ENCODE results near the gene MTO1.
"Not testable (repeated sequence)": the region's sequence is repeated elsewhere in the genome, so short reads cannot be mapped to it uniquely, and the experiment has no call there.

MTO1 gene, protein sequence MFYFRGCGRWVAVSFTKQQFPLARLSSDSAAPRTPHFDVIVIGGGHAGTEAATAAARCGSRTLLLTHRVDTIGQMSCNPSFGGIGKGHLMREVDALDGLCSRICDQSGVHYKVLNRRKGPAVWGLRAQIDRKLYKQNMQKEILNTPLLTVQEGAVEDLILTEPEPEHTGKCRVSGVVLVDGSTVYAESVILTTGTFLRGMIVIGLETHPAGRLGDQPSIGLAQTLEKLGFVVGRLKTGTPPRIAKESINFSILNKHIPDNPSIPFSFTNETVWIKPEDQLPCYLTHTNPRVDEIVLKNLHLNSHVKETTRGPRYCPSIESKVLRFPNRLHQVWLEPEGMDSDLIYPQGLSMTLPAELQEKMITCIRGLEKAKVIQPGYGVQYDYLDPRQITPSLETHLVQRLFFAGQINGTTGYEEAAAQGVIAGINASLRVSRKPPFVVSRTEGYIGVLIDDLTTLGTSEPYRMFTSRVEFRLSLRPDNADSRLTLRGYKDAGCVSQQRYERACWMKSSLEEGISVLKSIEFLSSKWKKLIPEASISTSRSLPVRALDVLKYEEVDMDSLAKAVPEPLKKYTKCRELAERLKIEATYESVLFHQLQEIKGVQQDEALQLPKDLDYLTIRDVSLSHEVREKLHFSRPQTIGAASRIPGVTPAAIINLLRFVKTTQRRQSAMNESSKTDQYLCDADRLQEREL
- 64.1 to 109 (median 68.3) reads per million in 3 experiments for total RNA-seq

DNA sequence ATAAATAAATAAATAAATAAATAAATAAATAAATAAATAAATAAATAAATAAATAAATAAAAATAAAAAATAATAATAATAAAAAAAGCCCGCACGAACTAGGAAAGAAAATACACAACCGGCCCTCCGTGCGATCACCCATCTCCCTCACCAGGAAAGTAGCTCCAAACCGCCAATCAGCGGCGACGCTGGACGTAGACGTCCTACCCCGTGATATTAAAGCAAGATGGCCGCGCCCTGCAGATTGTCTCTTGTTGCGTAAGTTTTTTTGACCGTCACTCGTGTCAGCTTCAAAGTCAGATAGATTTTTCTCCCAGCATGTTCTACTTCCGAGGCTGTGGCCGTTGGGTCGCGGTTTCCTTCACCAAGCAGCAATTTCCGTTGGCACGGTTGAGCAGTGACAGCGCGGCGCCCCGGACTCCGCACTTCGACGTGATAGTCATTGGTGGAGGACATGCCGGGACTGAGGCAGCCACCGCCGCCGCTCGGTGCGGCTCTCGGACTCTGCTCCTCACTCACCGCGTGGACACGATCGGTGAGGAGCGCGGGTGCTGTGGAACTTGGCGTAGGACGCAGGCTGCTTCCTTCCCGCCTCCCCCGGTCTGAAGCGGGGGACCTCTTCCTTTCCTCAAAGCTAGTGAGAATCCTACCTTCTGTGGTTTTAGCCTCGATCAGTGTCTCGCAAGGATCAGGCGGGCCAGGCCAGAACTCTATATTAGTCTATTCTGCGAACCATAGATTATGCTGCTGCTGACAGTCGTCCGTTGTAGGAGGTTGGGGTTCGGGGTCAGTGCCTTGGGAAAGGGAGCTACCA is at the start of gene MTO1:
TSS of gene MTO1 (plus strand) at position 201 of the 814 bp plus-strand sequence. CDS start at position 319, 118 bp downstream.
- DNase-seq = peak; percentile 87

DNA sequence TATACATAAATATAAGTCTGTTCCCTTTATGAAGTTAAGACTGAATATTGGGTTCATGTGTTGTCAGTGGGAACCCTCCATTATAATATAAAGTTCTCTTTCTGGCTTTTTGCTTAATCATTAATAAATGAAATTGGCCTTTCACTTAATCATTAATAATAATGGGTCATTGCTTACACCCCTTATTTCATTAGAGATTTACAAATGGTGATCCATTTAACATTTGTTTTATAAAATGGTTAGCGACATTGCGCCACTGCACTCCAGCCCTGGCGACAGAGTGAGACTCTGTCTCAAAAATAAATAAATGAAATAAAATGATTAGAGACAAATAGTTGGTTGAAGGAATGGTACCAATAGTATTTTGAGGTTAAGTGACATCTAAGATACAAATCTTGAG is 48.4 kb upstream of the MTO1 start:
- no peak for DNase-seq

DNA sequence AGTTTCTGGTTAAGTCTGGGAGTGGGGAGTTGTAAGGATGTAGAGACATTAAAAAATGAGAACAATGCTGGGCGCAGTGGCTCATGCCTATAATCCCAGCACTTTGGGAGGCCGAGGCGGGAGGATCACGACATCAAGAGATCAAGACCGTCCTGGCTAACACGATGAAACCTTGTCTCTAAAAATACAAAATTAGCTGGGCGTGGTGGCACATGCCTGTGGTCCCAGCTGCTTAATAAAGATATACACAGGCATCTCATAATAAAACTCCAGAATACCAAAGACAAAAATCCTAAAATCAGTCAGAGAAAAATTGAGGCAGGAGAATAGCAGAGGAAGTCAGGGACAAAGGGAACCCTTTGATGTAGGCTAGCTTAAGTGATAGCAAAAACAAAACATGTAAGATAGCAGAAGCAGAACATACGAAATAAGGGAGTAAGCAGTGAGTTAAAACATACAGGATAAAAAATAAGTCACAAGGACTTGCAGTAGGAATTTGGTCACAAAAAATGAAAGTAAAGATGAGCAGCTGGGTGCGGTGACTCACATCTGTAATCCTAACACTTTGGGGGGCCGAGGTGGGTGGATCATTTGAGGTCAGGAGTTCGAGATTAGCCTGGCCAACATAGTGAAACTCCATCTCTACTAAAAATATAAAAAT is 43.3 kb upstream of the MTO1 start:
- no peak for DNase-seq

DNA sequence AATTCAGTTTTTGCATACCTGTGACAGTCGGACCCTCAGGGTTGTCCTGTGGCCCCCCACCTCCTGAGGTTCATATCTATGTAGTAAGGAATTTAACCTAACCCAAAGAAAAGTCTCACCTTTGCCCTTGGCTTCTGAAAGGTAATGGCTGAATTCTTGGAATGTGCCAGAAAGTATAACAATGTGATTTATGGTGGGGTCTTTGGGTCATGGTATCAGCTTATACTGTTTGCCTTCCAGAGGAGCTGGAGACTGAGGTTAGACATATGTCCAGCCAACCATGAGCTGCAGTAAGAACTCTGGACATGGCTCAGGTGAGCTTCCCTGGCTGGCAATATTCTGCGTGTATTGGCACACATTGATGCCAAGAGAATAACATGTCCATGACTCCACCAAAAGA is 40.0 kb upstream of the MTO1 start:
- DNase-seq = no peak

DNA sequence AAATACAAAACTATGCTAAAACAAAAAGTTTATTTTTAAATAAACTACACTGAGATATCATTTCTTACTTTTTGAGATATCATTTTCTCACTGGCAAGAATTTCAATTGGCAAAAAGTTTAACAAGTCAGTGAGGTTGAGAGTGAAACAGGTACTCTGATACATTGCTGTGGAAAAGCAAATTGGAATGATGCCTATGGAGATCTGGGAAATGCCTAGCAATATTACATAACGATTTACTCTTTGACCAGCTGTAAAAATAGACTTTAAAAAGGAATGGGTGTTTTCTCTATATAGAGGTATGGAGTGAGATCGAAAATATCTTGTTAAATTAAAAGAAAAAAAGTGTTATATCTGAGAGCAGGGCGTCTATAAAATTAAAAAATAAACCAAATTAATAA is 26.3 kb upstream of the MTO1 start:
- DNase-seq = no peak

DNA sequence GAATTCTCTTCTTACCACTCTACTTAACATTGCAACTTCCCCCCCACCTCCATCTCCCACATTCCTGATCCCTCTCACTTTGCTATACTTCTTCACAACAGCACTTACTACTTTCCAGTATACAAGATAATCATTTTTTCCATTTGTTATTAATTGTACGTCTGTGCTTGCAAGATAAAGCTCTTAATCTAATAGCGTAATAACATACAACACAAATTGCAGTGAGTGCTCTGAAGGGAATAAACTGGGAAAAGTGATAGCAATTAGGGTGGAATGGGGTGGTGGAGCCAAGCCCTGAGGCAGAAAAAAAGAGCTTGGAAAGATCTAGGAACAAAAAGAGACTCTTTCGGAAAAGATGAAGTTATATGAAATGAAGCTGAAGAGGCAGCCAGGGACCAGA is 18.0 kb upstream of the MTO1 start:
- no peak for DNase-seq

DNA sequence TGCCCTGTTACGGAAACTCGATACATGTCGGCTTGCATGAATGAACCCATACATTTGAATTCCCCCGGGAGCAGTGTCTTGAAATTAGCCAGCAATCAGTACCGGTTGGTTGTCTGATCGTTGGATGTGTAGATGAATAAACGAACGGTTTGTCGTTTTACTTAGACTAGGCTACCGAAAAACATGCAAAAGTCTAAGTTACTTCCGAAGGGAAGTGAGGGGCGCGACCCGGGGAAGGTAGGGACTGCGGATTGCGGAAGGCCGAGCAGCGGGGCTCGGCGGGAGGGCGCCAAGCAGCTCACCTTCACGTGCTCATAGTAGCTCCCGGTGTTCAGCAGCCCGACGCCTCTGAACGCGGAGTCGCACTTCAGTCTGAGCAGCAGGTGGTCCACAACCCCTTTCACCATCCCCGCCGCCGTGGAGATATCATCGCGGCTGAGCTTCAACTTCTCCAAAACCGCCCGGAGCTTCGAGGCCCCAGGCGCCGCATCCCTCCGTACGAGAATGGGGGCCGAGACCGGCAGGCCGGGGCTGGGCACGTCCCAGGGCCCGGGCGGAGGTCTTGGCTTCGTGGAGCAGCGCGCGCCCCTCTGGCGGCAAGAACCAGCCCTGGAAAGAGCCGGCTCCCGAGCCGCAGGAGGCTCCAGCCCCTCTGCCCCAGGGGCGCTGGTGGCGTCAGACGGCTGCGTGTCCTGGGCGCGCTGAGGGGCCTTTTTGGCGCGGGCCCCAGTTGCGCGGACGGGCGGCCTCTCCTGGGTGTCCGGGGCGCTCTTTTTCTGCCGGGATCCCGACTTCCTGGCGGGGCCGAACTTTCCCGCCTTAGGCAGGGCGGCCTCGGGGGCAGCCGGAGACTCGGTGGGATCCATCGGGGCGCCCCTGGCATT is 10.1 kb upstream of the MTO1 start:
- DNase-seq = peak; percentile 42

DNA sequence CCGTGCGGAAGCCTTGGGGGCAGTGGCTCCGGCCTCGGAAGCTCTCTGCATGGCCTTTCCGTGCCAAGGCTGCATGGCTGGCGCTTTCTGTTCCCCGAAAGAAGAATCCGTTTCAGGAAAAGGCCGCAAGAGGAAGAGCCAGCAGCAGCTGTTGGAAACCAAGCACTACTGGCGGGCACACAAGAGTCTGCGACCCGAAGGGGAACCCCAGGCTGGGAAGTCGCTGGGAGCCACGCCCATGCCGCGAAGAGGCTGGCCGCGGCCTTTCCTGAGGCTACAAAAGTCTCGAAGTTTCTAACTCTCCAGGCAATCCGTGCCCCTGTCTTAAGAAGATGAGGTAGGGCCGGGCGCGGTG is 9.5 kb upstream of the MTO1 start, which contains the start of gene CGAS:
TSS of gene CGAS (minus strand) at position 191 of the 355 bp plus-strand sequence. CDS start at position 75, 116 bp downstream.
- DNase-seq = peak; percentile 72

DNA sequence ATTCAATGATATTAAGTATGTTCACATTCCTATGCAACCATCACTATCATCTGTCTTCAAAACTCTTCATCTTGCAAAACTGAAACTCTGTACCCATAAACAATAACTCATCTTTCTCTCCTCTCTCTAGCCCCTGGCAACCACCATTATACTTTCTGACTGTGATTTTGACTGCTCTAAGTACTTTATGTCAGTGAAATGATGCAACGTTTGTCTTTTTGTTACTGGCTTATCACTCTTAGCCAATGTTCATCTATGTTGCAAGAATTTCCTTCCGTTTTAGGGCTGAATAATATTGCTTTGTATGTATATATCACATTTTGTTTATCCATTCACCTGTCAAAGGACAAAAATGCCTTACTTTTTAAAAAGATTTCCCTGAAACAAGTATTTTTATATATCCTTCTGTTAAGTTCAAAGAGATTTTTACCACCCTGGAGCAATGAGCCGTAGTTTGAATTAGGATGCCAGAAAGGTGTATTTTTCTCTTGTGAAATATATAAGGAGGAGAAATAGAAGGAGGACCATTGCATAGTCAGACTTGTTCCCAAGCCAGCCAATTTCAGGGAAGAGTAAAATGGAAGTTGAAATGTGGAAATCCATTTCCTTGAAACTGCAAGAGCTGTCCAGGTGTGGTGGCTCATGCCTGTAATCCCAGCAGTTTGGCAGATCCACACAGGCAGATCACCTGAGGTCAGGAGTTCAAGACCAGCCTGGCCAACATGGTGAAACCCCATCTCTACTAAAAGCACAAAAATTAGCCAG is 5.5 kb upstream of the MTO1 start:
- no peak for DNase-seq

DNA sequence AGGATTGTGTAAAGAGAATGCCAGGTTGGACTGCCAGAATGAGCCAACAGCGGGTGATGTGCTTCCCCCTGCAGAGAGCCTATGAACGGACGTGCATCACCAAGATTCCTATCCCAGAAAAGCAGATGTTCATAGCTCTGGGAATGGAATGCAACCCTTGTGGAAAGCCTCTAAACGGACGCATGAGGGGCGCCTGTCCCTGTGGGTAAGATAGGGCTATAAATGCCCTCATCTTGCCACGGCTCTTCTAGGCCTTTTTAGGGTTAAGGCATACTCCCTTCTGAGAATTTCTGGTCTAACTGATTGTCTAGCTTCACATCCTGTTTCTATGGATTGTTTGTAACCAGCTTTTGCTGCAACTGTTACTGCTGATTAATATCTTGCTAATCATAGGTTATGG is 2.1 kb upstream of the MTO1 start:
- not testable (repeated sequence) for DNase-seq

DNA sequence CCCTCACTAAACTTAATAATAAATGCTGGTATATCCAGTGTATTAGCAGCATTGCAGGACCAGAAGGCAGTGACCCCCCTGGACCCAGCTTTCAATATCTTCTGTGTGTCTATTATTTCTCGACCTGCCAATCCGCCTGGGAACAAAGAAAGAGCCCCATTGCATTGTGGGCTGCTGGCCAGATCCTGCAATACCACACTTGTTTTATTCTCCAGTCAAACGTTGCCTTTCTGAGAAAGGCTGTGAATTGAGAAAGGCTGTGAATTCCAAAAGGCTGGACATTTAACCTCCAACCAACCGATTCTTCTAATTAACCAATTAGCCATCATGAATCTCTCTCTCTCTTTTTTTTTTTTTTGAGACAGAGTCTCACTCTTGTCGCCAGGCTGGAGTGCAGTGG is 1.5 kb upstream of the MTO1 start:
- no peak for DNase-seq

DNA sequence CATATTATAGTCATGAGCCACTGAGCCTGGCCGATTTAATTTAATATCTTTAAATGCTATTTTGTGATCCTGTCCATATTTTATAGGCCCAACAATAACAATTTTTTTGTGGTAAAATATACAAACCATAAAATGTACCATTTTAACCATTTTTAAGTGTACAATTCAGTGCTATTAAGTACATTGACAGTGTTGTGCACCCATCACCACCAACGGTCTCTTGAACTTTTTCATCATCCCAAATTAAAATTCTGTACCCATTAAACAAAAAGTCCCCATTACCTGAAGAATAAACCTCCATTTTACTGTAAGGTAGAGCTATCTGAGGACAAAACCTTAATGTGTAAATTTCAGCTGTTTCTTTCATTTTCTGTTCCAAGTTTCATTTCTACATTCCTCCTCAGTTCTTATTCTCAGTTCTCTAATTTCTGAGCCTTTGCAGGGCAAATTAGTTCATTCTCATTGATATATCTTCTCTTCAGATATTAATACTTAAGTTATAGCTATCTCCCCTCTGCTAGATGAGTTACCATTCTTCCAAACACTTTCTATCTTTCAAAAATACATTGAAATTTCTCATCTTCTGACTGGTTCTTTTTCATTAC is 10.3 kb downstream of the MTO1 start:
- DNase-seq = no peak

DNA sequence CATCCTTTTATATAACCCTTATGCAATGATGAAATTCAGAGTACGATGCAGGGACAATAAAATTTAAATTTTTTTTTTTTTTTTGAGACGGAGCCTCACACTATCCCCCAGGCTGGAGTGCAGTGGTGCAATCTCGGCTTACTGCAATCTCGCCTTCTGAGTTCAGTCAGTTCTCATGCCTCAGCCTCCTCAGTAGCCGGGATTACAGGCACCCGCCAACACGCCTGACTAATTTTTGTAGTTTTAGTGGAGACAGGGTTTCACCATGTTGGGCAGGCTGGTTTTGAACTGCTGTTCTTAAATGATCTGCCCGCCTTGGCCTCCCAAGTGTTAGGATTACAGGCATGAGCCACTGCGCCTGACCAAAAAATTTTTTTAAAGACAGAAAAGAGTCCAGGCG is 15.2 kb downstream of the MTO1 start:
- DNase-seq = no peak

DNA sequence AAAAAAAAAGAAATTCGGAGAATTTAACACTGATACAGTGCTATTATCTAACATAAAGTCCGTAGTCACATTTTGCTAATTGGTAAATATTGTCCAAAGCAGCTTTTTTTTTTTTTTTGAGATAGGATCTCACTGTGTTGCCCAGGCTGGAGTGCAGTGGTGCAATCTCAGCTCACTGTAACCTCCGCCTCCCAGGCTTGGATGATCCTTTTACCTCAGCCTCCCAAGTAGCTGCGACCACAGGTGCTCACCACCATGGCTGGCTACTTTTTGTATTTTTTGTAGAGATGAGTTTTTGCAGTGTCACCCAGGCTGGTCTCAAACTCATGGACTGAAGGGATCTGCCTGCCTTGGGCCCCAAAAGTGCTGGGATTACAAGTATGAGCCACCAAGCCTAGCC is 15.9 kb downstream of the MTO1 start:
- DNase-seq = no peak

DNA sequence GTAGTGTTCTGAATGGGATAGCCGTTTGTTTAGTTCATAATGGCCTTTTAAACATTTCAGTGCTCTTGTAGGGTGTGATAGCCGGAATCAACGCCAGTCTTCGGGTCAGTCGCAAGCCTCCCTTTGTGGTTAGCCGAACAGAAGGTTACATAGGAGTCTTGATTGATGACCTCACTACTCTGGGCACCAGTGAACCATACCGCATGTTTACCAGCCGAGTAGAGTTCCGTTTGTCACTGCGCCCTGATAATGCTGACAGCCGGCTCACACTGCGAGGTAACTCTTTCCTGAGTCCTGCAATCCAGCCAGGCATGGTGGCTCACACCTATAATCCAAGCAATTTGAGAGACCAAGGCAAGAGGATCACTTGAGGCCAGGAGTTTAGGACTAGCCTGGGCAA is 20.4 kb downstream of the MTO1 start:
- no peak for DNase-seq

DNA sequence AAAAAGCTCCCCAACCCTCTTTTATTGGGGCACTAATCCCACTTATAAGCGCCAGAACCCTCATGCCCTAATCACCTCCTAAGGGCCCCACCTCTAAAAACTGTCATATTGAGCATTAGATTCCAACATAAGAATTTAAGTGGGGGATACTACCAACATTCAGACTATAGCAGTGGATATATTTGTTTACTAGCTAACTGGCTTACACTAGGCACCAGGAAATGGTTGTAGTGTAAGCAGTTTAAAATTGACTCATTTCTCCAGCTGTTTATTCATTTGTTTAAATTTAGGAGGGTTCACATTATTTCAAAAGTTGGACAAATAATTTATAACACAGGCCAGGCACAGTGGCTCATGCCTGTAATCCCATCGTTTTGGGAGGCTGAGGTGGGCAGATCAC is 22.9 kb downstream of the MTO1 start:
- no peak for DNase-seq

DNA sequence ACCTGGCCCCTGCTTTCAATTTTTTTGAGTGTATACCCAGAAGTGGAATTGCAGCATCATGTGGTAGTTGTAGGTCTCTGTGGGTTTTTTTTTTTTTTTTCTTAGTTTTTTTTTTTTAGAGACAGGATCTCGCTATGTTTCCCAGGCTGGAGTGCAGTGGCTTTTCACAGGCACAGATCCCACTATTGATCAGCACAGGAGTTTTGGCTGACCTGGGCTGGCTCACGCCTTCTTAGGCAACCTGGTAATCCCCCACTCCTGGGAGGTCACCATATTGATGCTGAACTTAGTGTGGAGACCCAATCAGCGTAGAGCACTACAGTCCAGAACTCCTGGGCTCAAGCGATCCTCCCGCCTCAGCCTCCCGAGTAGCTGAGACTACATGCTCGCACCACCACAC is 25.9 kb downstream of the MTO1 start:
- DNase-seq = no peak

DNA sequence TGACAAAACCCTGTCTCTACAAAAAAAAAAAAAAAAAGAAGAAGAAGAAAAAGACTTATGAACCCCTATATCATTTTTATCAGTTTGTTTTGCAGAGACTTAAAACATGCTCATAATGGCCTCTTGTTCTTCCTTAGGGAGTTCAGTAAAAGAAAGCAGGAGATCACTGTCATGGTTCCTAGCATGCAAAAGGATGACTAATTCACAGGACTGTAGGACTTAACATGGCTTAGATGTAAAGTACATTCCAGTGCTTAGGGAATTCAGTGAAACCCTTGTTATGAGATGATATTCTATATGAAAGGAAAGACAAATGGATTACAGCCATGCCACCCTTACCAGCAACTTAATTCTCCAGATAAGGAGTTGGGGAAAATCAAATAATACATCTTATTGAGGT is 29.8 kb downstream of the MTO1 start:
- DNase-seq = no peak

DNA sequence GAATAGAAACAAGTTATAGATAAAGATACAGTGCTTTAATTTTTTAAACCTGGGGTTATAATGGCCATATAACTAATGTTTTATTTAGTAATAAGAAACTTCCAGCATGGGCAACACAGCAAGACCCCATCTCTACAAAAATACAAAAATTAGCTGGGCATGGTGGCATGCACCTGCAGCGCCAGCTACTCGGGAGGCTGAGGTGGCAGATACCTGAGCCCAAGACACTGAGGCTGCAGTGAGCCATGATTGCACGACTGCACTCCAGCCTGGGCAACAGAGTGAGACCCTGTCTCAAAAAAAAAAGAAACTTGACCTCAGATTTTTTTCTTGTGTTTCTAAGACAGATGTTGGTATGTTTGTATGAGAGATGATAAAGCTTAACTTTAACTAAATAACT is 36.4 kb downstream of the MTO1 start:
- no peak for DNase-seq

DNA sequence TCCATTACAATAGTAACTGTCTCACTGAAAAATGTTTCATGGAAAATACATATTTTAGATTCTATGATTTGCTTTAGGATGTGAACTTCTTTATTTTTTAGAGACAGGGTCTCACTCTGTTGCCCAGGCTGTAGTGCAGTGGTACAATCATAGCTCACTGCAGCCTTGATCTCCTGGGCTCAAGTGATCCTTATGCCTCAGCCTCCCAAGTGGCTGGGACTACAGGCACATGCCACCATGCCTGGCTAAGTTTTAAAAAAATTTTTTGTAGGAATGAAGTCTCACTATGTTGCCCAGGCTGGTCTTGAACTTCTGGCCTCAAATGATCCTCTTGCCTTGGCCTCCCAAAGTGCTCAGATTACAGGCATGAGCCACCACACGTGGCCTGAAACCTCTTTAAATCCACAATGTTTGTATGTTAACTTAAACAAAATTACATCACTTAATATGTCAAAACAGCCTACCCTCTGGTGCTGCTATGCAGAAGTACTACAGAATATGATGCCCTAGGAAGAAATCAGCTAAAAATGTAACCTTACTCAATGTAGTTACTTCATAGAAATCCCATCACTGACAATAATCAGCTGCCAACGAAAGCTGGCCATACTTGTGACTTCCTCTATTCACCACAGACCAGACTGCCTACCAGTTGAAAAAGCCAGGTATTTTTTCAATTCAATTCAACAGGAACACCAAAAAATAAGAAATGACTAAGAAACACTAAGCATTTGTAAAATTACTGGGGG is 41.7 kb downstream of the MTO1 start:
- no peak for DNase-seq
